C4-2B (cell line): Measurements from ENCODE around the gene STK4.

Source experiments
- CTCF ChIP-seq: fragments of 450-650 bp; conservative IDR thresholded peaks from 2 replicates; pipeline ENCODE4 v1.5.1; 2017; ENCODE audit warnings: mild to moderate bottlenecking
- ZFX ChIP-seq: fragments of 450-650 bp; IDR thresholded peaks from 2 replicates; pipeline ENCODE4 v1.6.1; 2017

GRCh38 chr20:44981736-44982406 lies 15.6 kb downstream of the STK4 start:
- TF ChIP-seq CTCF (no peak), ZFX (no peak)
